Hepatocyte (in vitro differentiated cells): Measurements from ENCODE around the gene FBXW11.

Source experiments
- EZH2 ChIP-seq: fragments of 200-600 bp; sonication (generic); IDR thresholded peaks from 2 replicates; pipeline ENCODE4 v1.6.1; 2016; ENCODE audit warnings: antibody characterized with exemption, mild to moderate bottlenecking, borderline replicate concordance
- EZH2phosphoT487 ChIP-seq: fragments of 200-600 bp; sonication (generic); IDR thresholded peaks from one replicate; pipeline ENCODE4 v1.6.1; 2018; ENCODE audit warnings: antibody characterized with exemption, mild to moderate bottlenecking, low read depth, moderate library complexity; ENCODE audit not compliant: unreplicated experiment, severe bottlenecking
- TF ChIP-seq, protein P1 (sequence below): fragments of 200-600 bp; sonication (generic); IDR thresholded peaks from 2 replicates; pipeline ENCODE4 v1.5.1; 2016; ENCODE audit warnings: antibody characterized with exemption, mild to moderate bottlenecking; ENCODE audit not compliant: poor library complexity

DNA sequence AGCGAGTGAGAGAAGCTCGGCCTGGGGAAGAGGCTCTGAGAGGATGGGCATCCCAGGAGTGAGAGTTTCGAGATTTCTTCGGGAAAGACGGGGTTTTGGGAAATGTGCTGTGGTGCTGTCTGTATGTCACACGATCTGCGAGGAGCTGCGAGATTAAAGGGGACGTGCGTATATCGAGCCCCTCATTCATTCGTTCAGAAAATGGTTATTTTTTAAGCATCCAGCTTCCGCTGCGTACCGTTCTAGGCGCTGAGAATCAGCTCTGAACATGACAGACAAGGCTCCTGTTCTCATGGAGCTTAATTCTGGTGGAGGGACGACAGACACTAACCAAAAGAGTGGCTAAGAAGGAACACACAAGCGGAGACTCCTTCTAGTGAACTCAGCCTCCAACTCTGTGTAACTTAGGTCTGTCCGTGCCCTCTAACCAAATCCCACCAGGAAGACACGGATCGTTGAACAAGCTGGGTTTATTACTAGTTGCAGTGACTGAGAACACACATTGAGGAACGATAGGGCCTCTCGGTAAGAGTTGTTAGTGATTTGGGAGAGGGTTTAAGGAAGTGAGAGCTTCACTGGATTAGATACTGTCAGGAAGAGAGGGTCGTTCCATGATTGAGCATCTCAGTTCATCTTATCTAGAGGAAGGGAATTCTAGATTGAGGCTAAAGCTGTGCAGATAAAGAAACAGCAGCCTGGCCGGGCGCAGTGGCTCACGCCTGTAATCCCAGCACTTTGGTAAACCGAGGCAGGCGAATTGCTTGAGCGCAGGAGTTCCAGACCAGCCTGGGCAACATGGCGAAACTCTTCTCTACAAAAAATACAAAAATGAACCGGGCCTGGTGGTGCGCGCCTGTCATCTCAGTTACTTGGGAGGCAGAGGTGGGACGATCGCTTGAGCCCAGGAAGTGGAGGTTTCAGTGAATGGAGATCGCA, 1.0 kb upstream of the FBXW11 start:
- TF ChIP-seq, protein P1, sequence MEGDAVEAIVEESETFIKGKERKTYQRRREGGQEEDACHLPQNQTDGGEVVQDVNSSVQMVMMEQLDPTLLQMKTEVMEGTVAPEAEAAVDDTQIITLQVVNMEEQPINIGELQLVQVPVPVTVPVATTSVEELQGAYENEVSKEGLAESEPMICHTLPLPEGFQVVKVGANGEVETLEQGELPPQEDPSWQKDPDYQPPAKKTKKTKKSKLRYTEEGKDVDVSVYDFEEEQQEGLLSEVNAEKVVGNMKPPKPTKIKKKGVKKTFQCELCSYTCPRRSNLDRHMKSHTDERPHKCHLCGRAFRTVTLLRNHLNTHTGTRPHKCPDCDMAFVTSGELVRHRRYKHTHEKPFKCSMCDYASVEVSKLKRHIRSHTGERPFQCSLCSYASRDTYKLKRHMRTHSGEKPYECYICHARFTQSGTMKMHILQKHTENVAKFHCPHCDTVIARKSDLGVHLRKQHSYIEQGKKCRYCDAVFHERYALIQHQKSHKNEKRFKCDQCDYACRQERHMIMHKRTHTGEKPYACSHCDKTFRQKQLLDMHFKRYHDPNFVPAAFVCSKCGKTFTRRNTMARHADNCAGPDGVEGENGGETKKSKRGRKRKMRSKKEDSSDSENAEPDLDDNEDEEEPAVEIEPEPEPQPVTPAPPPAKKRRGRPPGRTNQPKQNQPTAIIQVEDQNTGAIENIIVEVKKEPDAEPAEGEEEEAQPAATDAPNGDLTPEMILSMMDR = no peak
- no peak for TF ChIP-seq EZH2
- TF ChIP-seq EZH2phosphoT487 = no peak
